Sigmoid colon (tissue), 4 donors: Measurements from ENCODE around the gene CEACAM20.

Experiments used
- EP300 ChIP-seq, 4 donors: sonication (generic); formaldehyde crosslinking; IDR thresholded peaks; one replicate each; pipeline ENCODE4 v1.6.1; 2017; ENCODE audit warnings: antibody characterized with exemption in 4 of 4
- POLR2A ChIP-seq, 2 donors: fragments of 450-650 bp; IDR thresholded peaks; one replicate each; pipeline ENCODE4 v1.6.1; 2016; ENCODE audit warnings: antibody characterized with exemption in 2 of 2, mild to moderate bottlenecking in 2 of 2, moderate library complexity in 2 of 2
- POLR2AphosphoS5 ChIP-seq, 4 donors: sonication (generic); formaldehyde crosslinking; IDR thresholded peaks; one replicate each; pipeline ENCODE4 v1.6.1; 2017; ENCODE audit warnings: antibody characterized with exemption in 4 of 4
- TF ChIP-seq, protein P1 (sequence below), 4 experiments: fragments of 450-650 bp in 3 of 4; fragments of 200-600 bp in 1 of 4; IDR thresholded peaks; one replicate each; pipeline ENCODE4 v1.5.1; 2016 to 2019; ENCODE audit warnings: antibody characterized with exemption in 4 of 4, mild to moderate bottlenecking in 3 of 4, moderate library complexity in 2 of 4

- TF ChIP-seq, protein P1, sequence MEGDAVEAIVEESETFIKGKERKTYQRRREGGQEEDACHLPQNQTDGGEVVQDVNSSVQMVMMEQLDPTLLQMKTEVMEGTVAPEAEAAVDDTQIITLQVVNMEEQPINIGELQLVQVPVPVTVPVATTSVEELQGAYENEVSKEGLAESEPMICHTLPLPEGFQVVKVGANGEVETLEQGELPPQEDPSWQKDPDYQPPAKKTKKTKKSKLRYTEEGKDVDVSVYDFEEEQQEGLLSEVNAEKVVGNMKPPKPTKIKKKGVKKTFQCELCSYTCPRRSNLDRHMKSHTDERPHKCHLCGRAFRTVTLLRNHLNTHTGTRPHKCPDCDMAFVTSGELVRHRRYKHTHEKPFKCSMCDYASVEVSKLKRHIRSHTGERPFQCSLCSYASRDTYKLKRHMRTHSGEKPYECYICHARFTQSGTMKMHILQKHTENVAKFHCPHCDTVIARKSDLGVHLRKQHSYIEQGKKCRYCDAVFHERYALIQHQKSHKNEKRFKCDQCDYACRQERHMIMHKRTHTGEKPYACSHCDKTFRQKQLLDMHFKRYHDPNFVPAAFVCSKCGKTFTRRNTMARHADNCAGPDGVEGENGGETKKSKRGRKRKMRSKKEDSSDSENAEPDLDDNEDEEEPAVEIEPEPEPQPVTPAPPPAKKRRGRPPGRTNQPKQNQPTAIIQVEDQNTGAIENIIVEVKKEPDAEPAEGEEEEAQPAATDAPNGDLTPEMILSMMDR (IDR thresholded peaks at IDR 0.05) = no peak
- no peak for TF ChIP-seq EP300 (IDR thresholded peaks at IDR 0.05)
- TF ChIP-seq POLR2A (IDR thresholded peaks at IDR 0.05) = no peak
- TF ChIP-seq POLR2AphosphoS5 (IDR thresholded peaks at IDR 0.05) = no peak
Measured at GRCh38 chr19:44530777-44531176, 1.3 kb upstream of the CEACAM20 start.
